Caco-2 (cell line): ENCODE results near the gene OR52I1. TPM values are rescaled to one million over a fixed set of nuclear protein-coding genes. Genes with fewer than 3 reads are reported as not detected.

Source experiments
- BruUV-seq: library from RNA; stranded (reverse); fragments of 400-500 nt; replicated peaks from 2 replicates; lab custom pipeline; 2021; lab: Mats Ljungman, UMichigan
- CTCF ChIA-PET: fragments of 300-600 bp; sonication (Branson Sonifier 250); formaldehyde crosslinking; loops from one replicate; lab custom pipeline; 2022; ENCODE audit warnings: antibody characterized with exemption; lab: Charles Lee
- POLR2A ChIA-PET: fragments of 300-600 bp; sonication (Branson Sonifier 250); formaldehyde crosslinking; loops from one replicate; lab custom pipeline; 2022; ENCODE audit warnings: antibody characterized with exemption; lab: Charles Lee
- DNase-seq, 2 experiments: peaks; one replicate each; pipeline versions ENCODE4 v3.0.0 to v3.0.0-alpha.2; 2020 to 2022
- H3K27me3 ChIP-seq: replicated peaks from 2 replicates; pipeline ENCODE4 v1.6.0; 2011; ENCODE audit warnings: low read length; ENCODE audit not compliant: control insufficient read depth, insufficient read depth
- H3K36me3 ChIP-seq: 2 replicates; pipeline ENCODE4 v1.5.1; 2011; ENCODE audit warnings: low read length; ENCODE audit not compliant: control insufficient read depth, insufficient read depth
- H3K4me1 ChIP-seq: fragments of 250-450 bp; sonication (Bioruptor Pico); 2 replicates; pipeline ENCODE4 v1.5.1; 2020; ENCODE audit warnings: mild to moderate bottlenecking
- H3K4me3 ChIP-seq: 2 replicates; pipeline ENCODE4 v1.5.1; 2011; ENCODE audit warnings: low read depth, mild to moderate bottlenecking, control low read depth, low read length
- H3K9me3 ChIP-seq: fragments of 250-450 bp; sonication (Bioruptor Pico); 2 replicates; pipeline ENCODE4 v1.5.1; 2020; ENCODE audit warnings: mild to moderate bottlenecking, moderate library complexity
- H3K27ac Mint-ChIP-seq: one replicate; pipeline ENCODE4 v1.8.0; 2022; ENCODE audit warnings: mixed read lengths; ENCODE audit not compliant: unreplicated experiment
- H3K27me3 Mint-ChIP-seq: one replicate; pipeline ENCODE4 v1.8.0; 2022; ENCODE audit warnings: mixed read lengths; ENCODE audit not compliant: insufficient read depth, unreplicated experiment
- H3K36me3 Mint-ChIP-seq: one replicate; pipeline ENCODE4 v1.8.0; 2022; ENCODE audit warnings: mild to moderate bottlenecking, mixed read lengths; ENCODE audit not compliant: insufficient read depth, unreplicated experiment
- H3K4me1 Mint-ChIP-seq: one replicate; pipeline ENCODE4 v1.8.0; 2022; ENCODE audit warnings: low read depth, mixed read lengths; ENCODE audit not compliant: unreplicated experiment
- H3K4me3 Mint-ChIP-seq: one replicate; pipeline ENCODE4 v1.8.0; 2022; ENCODE audit warnings: mild to moderate bottlenecking, moderate library complexity, mixed read lengths; ENCODE audit not compliant: unreplicated experiment
- H3K9me3 Mint-ChIP-seq: one replicate; pipeline ENCODE4 v1.8.0; 2022; ENCODE audit warnings: mixed read lengths; ENCODE audit not compliant: unreplicated experiment
- CTCF ChIP-seq, 2 experiments: fragments of 200-600 bp in 1 of 2; IDR thresholded peaks; 1 replicate in 1 of 2; 2 replicates in 1 of 2; pipeline versions ENCODE4 v1.5.1 to v1.8.0; 2011 to 2022; ENCODE audit warnings: antibody characterized with exemption in 1 of 2, control low read depth in 1 of 2, inconsistent platforms in 1 of 2, low read depth in 1 of 2, low read length in 1 of 2, mild to moderate bottlenecking in 1 of 2, moderate library complexity in 1 of 2; ENCODE audit not compliant: insufficient read depth in 1 of 2, severe bottlenecking in 1 of 2, unreplicated experiment in 1 of 2
- intact Hi-C: fragments of 100-400 bp; cut with micrococcal nuclease; formaldehyde crosslinking; loops from one replicate; pipeline ENCODE4 v1.10.0; 2022; ENCODE audit not compliant: unreplicated experiment
- total RNA-seq: library from RNA; stranded (reverse); gene quantifications from 2 replicates; pipeline ENCODE4 v1.2.3, GENCODE V29; 2022

Gene OR52I1
- total RNA-seq, 1 experiment from 2014 or later = not detected

DNA sequence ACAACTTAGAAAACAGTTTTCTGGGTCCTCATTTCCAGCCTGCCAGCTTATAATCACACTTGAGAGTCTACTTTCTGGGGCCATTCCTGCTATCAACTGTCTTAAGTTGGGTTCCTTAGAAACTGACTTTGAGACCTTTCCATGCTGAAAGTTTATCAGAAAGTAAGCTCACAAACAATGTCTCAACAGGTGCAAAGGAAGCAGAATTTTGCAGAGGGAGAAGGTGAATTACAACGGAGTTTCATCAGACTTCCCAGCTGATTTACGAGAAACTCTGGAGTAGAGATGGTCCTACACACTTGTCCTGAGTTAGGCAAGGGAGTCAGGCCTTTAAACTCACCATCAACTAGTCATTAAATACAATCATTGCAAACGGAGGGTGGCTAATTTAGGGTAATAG lies 17.0 kb upstream of the OR52I1 start:
- H3K27me3 Mint-ChIP-seq = peaks cover 8% of the 10 kb centered on the region
- H3K36me3 Mint-ChIP-seq = no peaks in the 10 kb centered on the region
- DNase-seq = no peak
- intact Hi-C loops = no loop called here
- Histone ChIP-seq H3K27me3 (no peaks in the 10 kb centered on the region), H3K4me1 (no peaks in the 10 kb centered on the region), H3K4me3 (no peak overlapping the region), H3K9me3 (no peaks in the 10 kb centered on the region), H3K36me3 (no peaks in the 10 kb centered on the region)
- no peak overlapping the region for H3K4me3 Mint-ChIP-seq
- no peaks in the 10 kb centered on the region for H3K4me1 Mint-ChIP-seq
- BruUV-seq = no TSS peak
- H3K27ac Mint-ChIP-seq = no peak overlapping the region
- CTCF ChIA-PET = no interaction called here
- POLR2A ChIA-PET = no interaction called here
- no peak for TF ChIP-seq CTCF (IDR thresholded peaks at IDR 0.05; ENCODE audit: insufficient read depth in 1 of 2, low read depth in 1 of 2, low read length in 1 of 2, severe bottlenecking in 1 of 2, unreplicated experiment in 1 of 2)
- H3K9me3 Mint-ChIP-seq = no peaks in the 10 kb centered on the region

DNA sequence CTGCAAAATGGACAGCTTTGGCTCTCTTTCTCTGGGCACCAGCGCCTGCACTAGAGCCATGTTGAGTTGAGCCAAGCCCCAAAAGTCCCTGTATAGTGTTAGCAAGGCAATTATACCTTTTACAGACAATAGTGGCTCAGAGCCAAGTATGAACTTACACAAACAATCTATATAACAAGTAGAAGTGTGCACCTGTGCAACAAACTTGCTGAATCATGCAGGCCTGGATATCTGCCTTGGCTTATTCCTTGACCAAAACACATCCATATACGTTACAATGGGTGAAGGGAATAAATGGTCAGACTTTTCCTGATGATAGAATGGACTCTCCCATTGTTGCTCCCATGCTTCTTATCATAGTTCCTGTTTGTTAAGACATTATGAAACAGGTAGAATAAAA lies 16.1 kb upstream of the OR52I1 start:
- no peaks in the 10 kb centered on the region for H3K9me3 Mint-ChIP-seq
- no peak overlapping the region for H3K27ac Mint-ChIP-seq
- no peak overlapping the region for H3K4me3 ChIP-seq
- H3K4me3 Mint-ChIP-seq = no peak overlapping the region
- no peaks in the 10 kb centered on the region for H3K9me3 ChIP-seq
- ChIA-PET CTCF (no interaction called here), POLR2A (no interaction called here)
- intact Hi-C loops = no loop called here
- H3K36me3 Mint-ChIP-seq = no peaks in the 10 kb centered on the region
- no peaks in the 10 kb centered on the region for H3K4me1 Mint-ChIP-seq
- peaks cover 10% of the 10 kb centered on the region for H3K27me3 Mint-ChIP-seq
- BruUV-seq = no TSS peak
- H3K36me3 ChIP-seq = no peaks in the 10 kb centered on the region
- TF ChIP-seq CTCF (IDR thresholded peaks at IDR 0.05; ENCODE audit: insufficient read depth in 1 of 2, low read depth in 1 of 2, low read length in 1 of 2, severe bottlenecking in 1 of 2, unreplicated experiment in 1 of 2) = no peak
- H3K27me3 ChIP-seq = no peaks in the 10 kb centered on the region
- H3K4me1 ChIP-seq = no peaks in the 10 kb centered on the region
- no peak for DNase-seq

GRCh38 chr11:4578624-4579023 lies 15.2 kb upstream of the OR52I1 start:
- POLR2A ChIA-PET = no interaction called here
- no peaks in the 10 kb centered on the region for H3K36me3 Mint-ChIP-seq
- Histone ChIP-seq H3K9me3 (no peaks in the 10 kb centered on the region), H3K36me3 (no peaks in the 10 kb centered on the region), H3K4me3 (no peak overlapping the region), H3K4me1 (no peaks in the 10 kb centered on the region), H3K27me3 (no peaks in the 10 kb centered on the region)
- intact Hi-C loops = no loop called here
- no peaks in the 10 kb centered on the region for H3K9me3 Mint-ChIP-seq
- CTCF ChIA-PET = no interaction called here
- no peak overlapping the region for H3K27ac Mint-ChIP-seq
- no peaks in the 10 kb centered on the region for H3K4me1 Mint-ChIP-seq
- no peak for DNase-seq
- BruUV-seq = no TSS peak
- H3K27me3 Mint-ChIP-seq = peaks cover 12% of the 10 kb centered on the region
- TF ChIP-seq CTCF (IDR thresholded peaks at IDR 0.05; ENCODE audit: insufficient read depth in 1 of 2, low read depth in 1 of 2, low read length in 1 of 2, severe bottlenecking in 1 of 2, unreplicated experiment in 1 of 2) = no peak
- no peak overlapping the region for H3K4me3 Mint-ChIP-seq
